HG03442 (cell line): ENCODE data around the gene ARID1B.
"Not testable (repeated sequence)": the region's sequence is repeated elsewhere in the genome, so short reads cannot be mapped to it uniquely, and the experiment has no call there.

ENCODE experiments used
- ATAC-seq: cut with Tn5 transposase; IDR thresholded peaks from one replicate; pipeline ENCODE4 v1.9.1; 2021; ENCODE audit warnings: mild to moderate bottlenecking, moderate library complexity; ENCODE audit not compliant: unreplicated experiment

ARID1B gene

DNA sequence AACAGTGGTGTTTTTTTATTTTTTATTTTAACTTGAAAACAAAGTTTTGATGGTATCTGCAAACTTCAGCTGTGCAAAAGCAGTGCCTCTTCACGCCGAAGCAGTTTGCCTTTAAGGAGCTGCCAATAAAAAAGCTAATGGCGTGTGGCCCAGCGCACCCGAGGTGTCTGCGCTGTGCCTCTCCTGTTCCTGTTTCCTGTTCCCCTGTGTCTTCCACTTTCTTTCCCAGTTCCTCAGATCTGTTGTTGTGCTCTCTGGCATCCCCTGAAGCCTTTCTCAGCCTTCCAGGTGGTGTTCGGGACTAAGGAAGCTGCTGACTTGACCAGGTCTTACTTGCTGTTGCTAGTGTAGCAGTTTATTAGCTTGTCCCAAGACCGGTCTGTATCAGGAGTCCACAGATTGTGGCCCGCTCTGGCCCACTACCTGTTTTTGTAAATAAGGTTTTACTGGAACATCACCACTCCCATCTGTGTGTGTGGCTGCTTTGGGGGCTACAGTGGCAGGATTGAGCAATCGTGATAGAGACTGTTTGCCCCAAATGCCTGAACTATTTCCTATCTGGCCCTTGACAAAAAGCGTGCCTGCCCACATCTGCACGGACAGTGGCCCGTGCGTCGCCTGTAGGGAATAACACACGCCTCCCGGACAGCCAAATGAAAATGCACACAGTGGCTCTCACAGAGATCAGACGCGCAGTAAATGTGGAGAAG, 367.8 kb downstream of the ARID1B start:
- no peak for ATAC-seq

DNA sequence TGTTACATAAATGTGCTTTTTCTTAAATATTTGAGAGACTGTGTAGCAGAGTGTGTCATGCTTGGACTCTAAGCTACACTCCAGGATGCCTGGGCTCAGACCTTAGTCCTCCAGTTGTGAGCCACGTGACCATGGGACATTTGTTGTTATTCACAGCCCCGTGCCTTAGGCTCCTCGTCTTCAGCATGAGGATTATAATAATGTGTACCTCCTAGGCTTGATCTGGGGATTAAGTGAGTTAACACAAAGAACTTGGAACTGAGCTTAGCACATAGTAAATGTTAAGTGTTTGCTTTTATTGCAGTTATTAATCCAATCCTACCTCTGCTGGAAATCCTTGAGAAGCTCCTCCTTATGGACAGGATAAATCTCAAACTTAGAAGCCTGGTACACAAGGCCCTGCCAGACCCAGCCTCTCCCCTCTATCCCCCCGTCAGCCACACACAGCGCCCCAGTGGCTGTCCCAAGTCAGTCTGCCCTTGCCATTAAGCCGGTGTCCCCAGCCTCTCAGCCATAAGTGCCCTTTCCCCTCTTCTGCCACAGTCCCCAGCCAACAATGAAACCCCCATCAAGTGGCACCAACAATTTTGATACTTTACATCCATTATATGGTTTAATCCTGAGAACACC, 368.6 kb downstream of the ARID1B start:
- ATAC-seq, result no peak

DNA sequence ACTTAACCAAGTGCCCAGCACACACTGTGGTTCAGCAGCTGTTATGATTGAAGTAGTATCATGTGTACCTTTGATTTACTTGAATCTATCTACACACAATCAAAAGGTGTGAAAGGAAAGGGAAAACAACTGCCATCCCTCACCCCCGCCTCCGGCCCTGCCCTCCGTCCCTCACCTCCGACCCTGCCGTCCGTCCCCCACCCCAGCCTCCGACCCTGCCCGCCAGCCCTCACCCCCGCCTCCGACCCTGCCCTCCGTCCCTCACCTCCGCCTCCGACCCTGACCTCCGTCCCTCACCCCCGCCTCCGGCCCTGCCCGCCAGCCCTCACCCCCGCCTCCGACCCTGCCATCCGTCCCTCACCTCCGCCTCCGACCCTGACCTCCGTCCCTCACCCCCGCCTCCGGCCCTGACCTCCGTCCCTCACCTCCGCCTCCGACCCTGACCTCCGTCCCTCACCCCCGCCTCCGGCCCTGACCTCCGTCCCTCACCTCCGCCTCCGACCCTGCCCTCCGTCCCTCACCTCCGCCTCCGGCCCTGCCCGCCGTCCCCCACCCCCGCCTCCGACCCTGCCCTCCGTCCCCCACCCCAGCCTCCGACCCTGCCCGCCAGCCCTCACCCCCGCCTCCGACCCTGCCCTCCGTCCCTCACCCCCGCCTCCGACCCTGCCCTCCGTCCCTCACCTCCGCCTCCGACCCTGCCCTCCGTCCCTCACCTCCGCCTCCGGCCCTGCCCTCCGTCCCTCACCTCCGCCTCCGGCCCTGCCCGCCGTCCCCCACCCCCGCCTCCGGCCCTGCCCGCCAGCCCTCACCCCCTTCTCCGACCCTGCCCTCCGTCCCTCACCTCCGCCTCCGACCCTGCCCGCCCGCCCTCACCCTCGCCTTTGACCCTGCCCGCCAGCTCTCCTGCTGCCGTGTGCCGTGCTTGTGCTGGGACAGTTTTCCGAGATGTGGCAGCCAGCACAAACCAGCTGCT, 370.2 kb downstream of the ARID1B start:
- not testable (repeated sequence) for ATAC-seq

DNA sequence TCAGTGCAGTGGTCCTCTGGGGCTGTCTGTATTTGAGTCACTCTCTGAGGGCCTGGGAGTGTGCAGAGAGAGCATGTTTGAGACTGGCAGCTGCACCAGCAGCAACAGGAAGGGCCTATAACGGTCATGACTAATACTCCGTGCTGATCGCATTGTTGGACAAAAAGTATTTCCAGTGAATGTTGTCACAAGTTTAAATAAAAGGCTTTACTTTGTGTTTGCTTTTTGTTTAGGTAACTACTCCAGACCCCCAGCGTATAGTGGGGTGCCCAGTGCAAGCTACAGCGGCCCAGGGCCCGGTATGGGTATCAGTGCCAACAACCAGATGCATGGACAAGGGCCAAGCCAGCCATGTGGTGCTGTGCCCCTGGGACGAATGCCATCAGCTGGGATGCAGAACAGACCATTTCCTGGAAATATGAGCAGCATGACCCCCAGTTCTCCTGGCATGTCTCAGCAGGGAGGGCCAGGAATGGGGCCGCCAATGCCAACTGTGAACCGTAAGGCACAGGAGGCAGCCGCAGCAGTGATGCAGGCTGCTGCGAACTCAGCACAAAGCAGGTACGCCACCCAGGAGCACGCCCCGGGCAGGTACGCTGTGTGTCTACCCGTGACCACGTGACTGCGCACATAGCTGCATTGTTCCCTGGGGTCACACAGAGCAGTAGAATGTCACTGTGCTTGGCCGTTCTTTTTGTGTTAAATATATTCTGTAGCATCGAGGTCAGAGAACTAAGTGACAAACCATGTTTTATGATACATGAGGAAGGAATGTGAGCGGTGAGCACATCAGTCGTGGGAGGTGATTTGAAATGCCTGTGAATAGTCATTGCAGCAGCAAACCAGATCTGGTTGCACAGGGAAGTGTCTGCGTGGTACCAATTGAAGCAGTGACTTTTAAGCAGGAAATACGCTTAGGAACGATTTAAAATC, 371.5 kb downstream of the ARID1B start:
- ATAC-seq, result no peak

DNA sequence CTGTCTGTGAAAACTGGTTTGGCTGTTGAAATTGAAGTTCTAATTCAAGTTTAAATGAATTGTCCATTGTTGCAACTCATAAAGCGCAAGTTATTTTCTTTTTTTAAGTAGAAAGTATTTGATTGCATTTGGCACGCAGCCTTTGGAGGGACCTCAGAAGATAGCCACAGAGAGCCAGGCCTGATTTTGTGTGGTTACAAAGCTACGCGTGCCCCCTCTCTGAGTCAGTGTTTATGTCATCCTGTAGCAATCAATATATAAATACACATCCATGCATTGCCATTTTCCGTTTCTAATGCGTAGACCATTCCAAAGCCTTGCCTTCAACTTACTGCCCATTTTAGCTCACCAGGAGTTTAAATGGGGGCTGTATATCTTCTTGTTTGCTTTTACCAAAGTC, 372.9 kb downstream of the ARID1B start:
- ATAC-seq, result no peak

DNA sequence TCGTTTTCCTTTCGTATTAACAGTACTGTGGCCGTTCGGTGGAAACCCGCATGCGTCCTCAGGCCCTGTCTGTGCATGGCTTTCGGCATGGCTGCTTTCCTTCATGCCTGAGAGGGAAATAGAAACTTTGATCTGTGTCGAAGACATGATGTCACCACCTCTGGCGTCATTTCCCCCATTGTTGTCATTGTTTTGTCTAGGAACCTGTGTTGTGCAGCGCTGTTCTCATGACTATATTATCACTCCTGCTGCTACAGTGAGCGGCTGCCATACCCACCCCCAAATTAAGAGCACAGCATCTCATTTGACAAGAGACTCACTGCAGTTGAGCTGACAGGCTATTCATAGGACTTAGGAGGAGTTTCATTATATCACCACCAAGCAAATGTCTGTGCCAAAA, 373.9 kb downstream of the ARID1B start:
- no peak for ATAC-seq

DNA sequence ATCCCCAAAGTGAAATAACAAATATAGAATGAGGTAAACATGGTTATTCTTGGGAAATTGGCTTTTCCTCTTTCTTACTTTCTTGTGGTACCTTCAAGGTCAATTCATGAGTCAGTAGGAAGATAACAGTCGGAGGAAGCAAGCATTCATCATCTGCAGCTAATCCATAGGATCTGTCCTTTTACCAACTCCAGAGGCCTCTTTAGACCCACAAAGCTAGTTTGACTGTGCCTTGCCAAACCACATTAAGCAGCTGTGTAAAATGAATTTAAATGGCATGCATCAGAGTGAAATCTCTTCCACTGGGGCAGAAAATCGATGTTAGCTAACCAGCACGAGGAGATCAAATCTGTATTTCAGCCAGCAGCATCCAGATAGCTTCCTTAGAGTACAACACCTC, 374.8 kb downstream of the ARID1B start:
- ATAC-seq, result no peak

DNA sequence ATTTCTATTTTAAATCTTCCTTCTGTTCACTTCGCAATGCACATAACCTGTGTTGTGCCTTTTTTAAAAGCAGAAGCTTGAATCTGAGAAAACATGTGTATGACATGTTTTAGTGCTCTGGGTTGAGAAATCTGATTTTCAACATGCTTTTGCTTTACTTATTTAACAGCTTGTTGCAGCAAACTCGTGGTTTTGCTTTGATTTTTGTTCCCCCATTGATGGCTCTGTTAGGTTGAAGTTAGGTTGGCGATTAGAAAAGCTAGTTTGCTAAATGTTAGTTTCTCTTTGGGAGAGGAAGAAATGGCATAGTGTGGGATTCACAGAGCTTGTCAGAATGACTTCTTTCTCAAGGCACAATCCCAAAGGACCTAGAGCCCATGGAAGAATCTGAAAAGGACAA, 375.4 kb downstream of the ARID1B start:
- ATAC-seq, result no peak

DNA sequence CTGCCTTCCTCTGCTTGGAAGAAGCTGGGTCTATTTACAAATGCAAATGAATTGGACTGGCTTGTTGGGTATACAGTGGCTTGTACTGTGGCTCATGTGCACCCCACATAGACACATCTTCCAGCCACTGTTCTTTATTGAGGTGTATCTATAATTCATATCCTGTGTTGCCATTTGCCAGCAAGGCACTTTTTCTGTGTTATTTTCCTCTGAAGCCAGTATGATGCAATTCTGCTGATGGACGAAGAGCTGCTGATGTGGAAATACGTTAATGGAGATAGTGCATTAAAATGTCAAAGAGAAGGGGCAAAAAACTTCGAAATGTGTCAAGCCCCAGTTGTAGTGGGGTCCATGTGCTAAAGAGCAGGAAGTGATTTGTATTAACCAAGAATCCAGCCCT, 378.6 kb downstream of the ARID1B start:
- no peak for ATAC-seq

DNA sequence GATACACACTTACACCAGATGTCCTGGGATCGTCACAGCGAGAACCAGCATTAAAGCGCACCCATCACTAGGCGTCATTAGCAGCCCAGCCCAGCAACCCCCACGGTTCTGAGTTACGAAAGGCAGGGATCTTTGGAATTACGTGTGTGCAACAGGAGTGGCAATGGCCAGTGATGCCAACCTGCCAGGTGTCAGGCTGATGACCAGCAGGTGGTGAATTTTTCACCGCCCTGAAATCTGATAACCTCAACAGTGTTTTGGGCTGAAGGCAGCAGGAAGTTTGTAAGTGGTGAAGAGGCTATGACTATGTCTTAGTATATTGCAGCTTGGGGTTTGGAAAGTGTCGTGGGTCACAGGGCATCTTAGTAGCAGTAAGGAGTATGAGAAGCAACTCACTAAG, 380.1 kb downstream of the ARID1B start:
- no peak for ATAC-seq

DNA sequence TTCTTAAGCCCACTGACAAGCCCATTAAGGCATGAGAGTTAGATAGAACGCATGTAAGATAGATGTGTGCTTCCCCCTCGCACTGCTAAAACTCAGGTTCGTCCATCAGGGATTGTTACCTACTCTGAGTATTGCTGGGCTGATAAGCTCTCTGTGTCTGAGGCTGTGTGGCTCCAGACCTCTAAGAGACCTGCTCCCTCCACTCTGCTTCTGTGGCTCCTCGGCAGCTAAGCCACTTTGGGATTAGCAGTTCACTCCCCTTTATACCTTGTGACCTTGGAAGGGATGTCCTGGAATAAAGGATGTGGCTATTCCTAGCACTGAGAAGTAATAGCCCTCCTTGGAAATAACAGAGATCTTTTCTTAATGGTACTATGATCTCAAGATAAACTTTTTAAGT, 381.3 kb downstream of the ARID1B start:
- no peak for ATAC-seq

DNA sequence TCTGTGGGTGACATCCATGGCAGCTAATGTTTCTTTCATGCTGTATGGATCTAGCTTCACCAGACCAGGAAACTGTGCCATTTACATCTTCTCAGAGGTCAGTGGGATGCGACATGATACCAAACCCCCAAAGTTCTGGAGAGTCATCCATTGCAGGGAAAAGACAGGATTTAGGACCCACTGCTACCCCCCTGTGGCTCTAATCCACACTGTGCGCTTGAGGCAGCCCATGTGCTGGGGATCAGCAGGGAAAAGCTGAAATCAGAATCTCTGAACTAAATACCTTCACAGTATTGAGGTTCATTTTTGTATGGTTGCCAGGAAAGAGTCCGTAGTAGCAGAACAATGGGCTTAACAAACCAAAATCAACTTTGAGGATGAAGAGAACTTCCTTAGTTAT, 381.7 kb downstream of the ARID1B start:
- no peak for ATAC-seq

DNA sequence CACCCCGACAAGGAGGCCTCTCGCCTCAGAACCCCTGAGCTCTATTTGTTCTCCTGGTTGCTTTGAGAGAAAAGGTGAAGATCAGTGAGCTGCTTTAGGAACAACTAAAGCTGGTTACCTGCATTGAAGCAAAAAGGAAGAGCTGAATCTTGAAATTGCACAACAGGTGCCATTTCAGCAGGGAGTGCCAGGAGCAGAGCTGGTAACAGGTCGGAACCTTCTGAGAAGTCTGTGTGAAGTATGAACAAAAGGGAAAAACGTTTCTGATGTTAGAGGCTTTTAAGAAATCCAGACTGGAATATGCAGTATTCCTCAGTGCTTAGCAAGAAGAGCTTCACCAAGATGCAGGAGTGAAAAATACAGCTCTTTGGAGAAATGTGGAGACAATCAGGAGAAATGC, 382.2 kb downstream of the ARID1B start:
- ATAC-seq, result no peak

DNA sequence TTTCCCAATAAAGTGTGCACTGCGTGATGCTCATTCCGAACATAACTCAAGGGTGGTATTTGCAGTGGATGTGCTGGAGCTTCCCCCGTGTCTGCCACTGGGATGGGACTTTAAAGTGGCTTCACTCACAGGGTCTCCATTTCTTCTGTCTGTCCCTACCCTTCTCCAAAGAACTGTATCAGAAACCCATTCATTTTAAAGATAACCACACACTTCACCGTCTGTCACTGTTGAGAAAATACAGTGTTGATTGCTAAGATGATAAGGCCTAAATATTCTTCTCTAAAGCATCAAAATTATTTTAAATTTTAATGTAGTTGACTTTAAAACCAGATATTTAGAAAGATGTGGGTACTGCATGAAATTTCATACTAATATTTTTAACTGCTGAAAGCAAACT, 384.7 kb downstream of the ARID1B start:
- ATAC-seq, result no peak

DNA sequence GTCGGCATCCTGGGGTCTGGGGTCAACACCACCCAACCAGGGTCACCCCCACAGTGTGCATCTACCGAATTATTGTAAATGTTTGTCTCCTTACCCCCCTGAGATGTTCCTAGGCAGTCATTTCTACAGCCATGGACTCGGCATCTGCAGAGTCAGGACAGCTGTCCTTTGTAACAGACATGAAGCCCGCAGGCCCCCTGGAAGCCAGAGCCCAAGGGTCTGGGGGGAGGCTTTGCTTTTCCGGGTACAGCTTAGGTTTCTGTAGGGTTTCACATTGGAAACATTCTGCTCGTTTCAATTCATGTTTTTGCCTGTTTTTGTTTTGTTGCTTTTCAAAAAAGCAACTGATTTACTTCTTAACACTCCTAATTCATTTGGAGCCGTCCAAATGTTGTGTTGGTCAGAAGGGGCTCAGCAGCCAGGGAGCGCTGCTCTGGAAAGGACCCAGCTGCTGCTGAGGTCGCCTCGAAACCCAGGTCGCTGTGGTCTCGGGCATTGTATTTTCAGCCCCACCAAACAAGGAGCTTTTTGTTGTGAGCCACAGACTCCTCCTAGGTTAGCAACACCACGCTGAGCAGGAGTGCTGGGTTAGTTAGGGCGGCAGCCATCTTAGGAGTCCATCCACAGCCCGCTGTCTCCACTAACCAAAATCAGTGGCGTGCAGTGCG, 385.7 kb downstream of the ARID1B start:
- no peak for ATAC-seq

DNA sequence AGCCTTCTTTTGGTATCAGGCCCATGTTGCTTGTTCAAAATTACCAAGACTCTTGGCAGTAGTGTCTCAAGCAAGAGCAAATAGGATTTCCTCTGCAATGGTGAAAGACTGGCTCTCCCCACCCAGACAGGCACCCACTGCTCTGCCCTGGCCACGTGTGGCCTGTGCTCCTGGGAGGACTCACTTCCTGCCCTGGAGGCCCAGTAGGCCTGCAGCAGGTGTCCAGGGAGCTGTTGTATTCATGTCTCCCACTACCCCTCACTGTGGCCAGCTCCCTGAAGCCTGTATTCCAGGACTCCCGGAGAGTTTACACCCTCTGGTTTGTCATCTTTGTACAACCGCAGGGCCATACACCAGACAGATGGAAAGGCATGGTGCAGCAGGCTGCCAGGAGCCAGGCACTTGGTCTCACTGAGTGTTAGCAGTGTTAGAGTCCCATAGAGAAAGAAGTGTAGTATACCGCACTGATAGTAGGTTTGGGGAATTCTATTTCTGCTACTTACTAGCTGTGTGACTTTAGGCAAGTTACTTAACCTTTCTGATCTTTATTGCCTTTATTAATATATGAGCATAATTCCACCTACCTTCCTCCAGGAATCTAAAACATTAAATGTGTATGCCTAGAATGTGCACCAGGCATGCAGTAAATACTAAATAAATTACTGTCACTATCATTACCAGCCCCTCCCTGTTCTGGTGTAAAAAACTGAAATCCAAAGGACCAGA, 386.4 kb downstream of the ARID1B start:
- ATAC-seq, result no peak

DNA sequence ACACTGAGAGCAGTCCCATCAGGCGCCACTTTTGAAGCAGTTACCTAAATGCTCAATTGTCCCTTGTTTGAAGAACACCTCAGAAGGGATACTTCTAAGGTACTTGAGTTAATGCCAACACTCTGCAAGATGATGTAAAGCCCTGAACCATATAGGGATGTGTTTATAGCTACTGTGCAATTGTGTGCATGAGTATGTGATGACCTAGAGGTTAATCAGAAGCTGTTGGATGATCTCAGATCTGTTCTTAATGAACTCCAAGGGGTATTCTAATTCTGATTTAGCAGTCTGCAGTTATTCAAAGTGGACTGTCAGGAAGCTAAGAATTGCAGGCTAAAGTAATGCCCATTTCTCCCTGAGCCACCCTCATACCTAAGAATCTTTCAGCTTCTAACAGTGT, 387.8 kb downstream of the ARID1B start:
- no peak for ATAC-seq

DNA sequence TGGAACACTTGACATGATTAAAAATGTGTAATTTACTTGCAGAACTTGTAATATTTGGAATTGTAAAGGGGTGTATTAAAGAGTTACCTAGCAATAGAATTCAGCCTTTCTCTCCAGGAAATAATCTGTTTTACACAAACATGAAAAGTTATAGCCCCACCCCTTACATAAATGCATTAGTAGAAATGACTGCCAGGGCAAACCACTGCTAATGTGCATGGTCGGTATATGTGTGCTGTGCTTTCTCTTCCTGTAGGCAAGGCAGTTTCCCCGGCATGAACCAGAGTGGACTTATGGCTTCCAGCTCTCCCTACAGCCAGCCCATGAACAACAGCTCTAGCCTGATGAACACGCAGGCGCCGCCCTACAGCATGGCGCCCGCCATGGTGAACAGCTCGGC, 389.6 kb downstream of the ARID1B start:
- ATAC-seq, result no peak

DNA sequence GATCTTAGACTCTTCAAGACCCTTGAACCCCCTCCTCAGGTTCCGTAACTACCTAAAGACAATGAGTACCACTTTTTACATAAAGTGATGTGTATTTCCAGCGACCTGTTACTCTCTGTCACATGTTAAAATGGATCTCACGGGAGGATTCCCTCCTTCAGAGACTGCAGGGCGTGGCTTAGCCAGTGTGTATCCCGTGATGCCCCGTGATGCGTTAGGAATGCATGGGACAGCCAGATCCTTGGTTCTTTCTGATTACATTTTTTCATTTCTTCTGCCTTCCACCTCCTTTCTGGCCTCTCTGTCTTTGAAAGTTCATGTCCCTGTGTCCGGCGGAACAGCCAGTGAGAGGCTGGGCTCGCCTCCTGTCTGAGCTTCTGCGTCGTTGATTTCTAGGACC, 390.7 kb downstream of the ARID1B start:
- no peak for ATAC-seq
